Measurements from ENCODE around the gene FRMD1.

GRCh38 chr6:168017629-168018028, 61.4 kb downstream of the FRMD1 start:
- no peak for TF ChIP-seq CTCF (IDR thresholded peaks at IDR 0.05)
- no peak for TF ChIP-seq POLR2A (IDR thresholded peaks at IDR 0.05)
- no peak for TF ChIP-seq POLR2AphosphoS5 (IDR thresholded peaks at IDR 0.05)

Data from transverse colon (tissue), 4 donors.